CD4-positive, CD25-positive, alpha-beta regulatory T cell (primary cell): ENCODE data around the gene MOB2. TPM values are rescaled to one million over a fixed set of nuclear protein-coding genes. Genes with fewer than 3 reads are reported as not detected.

ENCODE experiments used
- ATAC-seq, 2 donors: fragments of 150-1000 bp; cut with Tn5 transposase; one replicate each; pipeline ENCODE4 v1.10.0; 2021; ENCODE audit warnings: low read depth in 2 of 2, moderate number of reproducible peaks in 2 of 2, moderate library complexity in 1 of 2
- DNase-seq, 3 donors: peaks; one replicate each; pipeline versions ENCODE4 v3.0.0 to v3.0.0-alpha.2; 2012 to 2022; ENCODE audit warnings: mixed read lengths in 1 of 3
- H3K27ac ChIP-seq: one replicate; pipeline ENCODE4 v1.7.0; 2013; ENCODE audit warnings: mild to moderate bottlenecking, low read length; ENCODE audit not compliant: insufficient read depth, poor library complexity, severe bottlenecking
- H3K27me3 ChIP-seq: one replicate; pipeline ENCODE4 v1.7.0; 2013; ENCODE audit warnings: low read length; ENCODE audit not compliant: control insufficient read depth, insufficient read depth
- H3K36me3 ChIP-seq: one replicate; pipeline ENCODE4 v1.7.0; 2013; ENCODE audit warnings: mild to moderate bottlenecking, low read length, moderate library complexity; ENCODE audit not compliant: control insufficient read depth, insufficient read depth
- H3K4me1 ChIP-seq: 2 replicates; pipeline ENCODE4 v1.7.0; 2013; ENCODE audit warnings: mild to moderate bottlenecking, low read length; ENCODE audit not compliant: insufficient read depth, control insufficient read depth, poor library complexity, severe bottlenecking
- H3K4me3 ChIP-seq: one replicate; pipeline ENCODE4 v1.7.0; 2013; ENCODE audit warnings: low read depth, mild to moderate bottlenecking, low read length, moderate library complexity
- H3K9me3 ChIP-seq, 2 experiments: 1 replicate in 1 of 2; 2 replicates in 1 of 2; pipeline ENCODE4 v1.7.0; 2013; ENCODE audit warnings: low read length in 2 of 2, mild to moderate bottlenecking in 1 of 2, moderate library complexity in 1 of 2; ENCODE audit not compliant: control insufficient read depth in 2 of 2
- H3K27ac Mint-ChIP-seq, 3 donors: one replicate each; pipeline ENCODE4 v1.8.0; 2020 to 2022; ENCODE audit warnings: mild to moderate bottlenecking in 3 of 3, mixed read lengths in 3 of 3, moderate library complexity in 2 of 3
- H3K27me3 Mint-ChIP-seq: one replicate; pipeline ENCODE4 v1.8.0; 2022; ENCODE audit warnings: mild to moderate bottlenecking, mixed read lengths
- H3K36me3 Mint-ChIP-seq: one replicate; pipeline ENCODE4 v1.8.0; 2020; ENCODE audit warnings: mixed read lengths
- H3K4me1 Mint-ChIP-seq, 4 donors: one replicate each; pipeline ENCODE4 v1.8.0; 2020 to 2022; ENCODE audit warnings: mixed read lengths in 4 of 4, mild to moderate bottlenecking in 1 of 4
- H3K4me3 Mint-ChIP-seq, 4 donors: one replicate each; pipeline ENCODE4 v1.8.0; 2020 to 2022; ENCODE audit warnings: mild to moderate bottlenecking in 4 of 4, mixed read lengths in 4 of 4, moderate library complexity in 3 of 4
- H3K9me3 Mint-ChIP-seq, 7 donors: one replicate each; pipeline ENCODE4 v1.8.0; 2020 to 2022; ENCODE audit warnings: mixed read lengths in 7 of 7, mild to moderate bottlenecking in 3 of 7, moderate library complexity in 2 of 7
- polyA plus RNA-seq, 4 donors: library from polyadenylated mRNA; unstranded; fragments of 300-500 nt; fragmentation: Illumina TruSeq; gene quantifications; one replicate each; pipeline ENCODE4 v1.2.3, GENCODE V29; 2021
- total RNA-seq: library from RNA; stranded (reverse); gene quantifications from one replicate; pipeline ENCODE4 v1.2.3, GENCODE V29; 2022

The MOB2 gene
- total and polyA plus RNA-seq, 5 donors from 2014 or later = 55.7 to 87.8 (median 69.0) TPM

GRCh38 chr11:1469287-1469910 is 17.2 kb downstream of the MOB2 start:
- Histone ChIP-seq H3K36me3 (peaks cover 23% of the 10 kb centered on the region), H3K27me3 (no peaks in the 10 kb centered on the region), H3K4me3 (no peak overlapping the region), H3K9me3 (no peaks in the 10 kb centered on the region), H3K4me1 (no peaks in the 10 kb centered on the region), H3K27ac (no peak overlapping the region)
- no peak overlapping the region for H3K4me3 Mint-ChIP-seq
- peaks cover 0 to 1% (median 0%) of the 10 kb centered on the region in 7 donors for H3K9me3 Mint-ChIP-seq
- H3K27ac Mint-ChIP-seq = no peak overlapping the region
- DNase-seq = no peak
- H3K4me1 Mint-ChIP-seq = no peaks in the 10 kb centered on the region
- no peak for ATAC-seq
- peaks cover 20% of the 10 kb centered on the region for H3K36me3 Mint-ChIP-seq
- H3K27me3 Mint-ChIP-seq = no peaks in the 10 kb centered on the region

GRCh38 chr11:1468473-1469066 is 18.0 kb downstream of the MOB2 start:
- Histone ChIP-seq H3K27me3 (no peaks in the 10 kb centered on the region), H3K4me1 (no peaks in the 10 kb centered on the region), H3K4me3 (no peak overlapping the region), H3K9me3 (no peaks in the 10 kb centered on the region), H3K36me3 (peaks cover 18% of the 10 kb centered on the region), H3K27ac (no peak overlapping the region)
- Mint-ChIP-seq H3K4me1 (no peaks in the 10 kb centered on the region), H3K27ac (no peak overlapping the region), H3K27me3 (no peaks in the 10 kb centered on the region), H3K4me3 (no peak overlapping the region), H3K36me3 (peaks cover 15% of the 10 kb centered on the region), H3K9me3 (peaks cover 0 to 1% (median 0%) of the 10 kb centered on the region in 7 donors)
- ATAC-seq (no peak), DNase-seq (no peak)

- no peak overlapping the region for H3K27ac ChIP-seq
- H3K4me3 Mint-ChIP-seq = no peak overlapping the region
- ATAC-seq (no peak), DNase-seq (no peak)
- no peaks in the 10 kb centered on the region for H3K27me3 Mint-ChIP-seq
- no peaks in the 10 kb centered on the region for H3K4me1 ChIP-seq
- H3K4me1 Mint-ChIP-seq = no peaks in the 10 kb centered on the region
- H3K27ac Mint-ChIP-seq = no peak overlapping the region
- H3K27me3 ChIP-seq = no peaks in the 10 kb centered on the region
- H3K36me3 ChIP-seq = peaks cover 18% of the 10 kb centered on the region
- peaks cover 15% of the 10 kb centered on the region for H3K36me3 Mint-ChIP-seq
- H3K4me3 ChIP-seq = no peak overlapping the region
- H3K9me3 ChIP-seq = no peaks in the 10 kb centered on the region
- peaks cover 0 to 1% (median 0%) of the 10 kb centered on the region in 7 donors for H3K9me3 Mint-ChIP-seq
Measured at GRCh38 chr11:1468002-1468401, 18.6 kb downstream of the MOB2 start.

- Histone ChIP-seq H3K9me3 (no peaks in the 10 kb centered on the region), H3K27me3 (no peaks in the 10 kb centered on the region), H3K4me3 (no peak overlapping the region), H3K4me1 (no peaks in the 10 kb centered on the region), H3K36me3 (peaks cover 18% of the 10 kb centered on the region), H3K27ac (no peak overlapping the region)
- H3K9me3 Mint-ChIP-seq = peaks cover 0 to 1% (median 0%) of the 10 kb centered on the region in 7 donors
- DNase-seq = no peak
- H3K36me3 Mint-ChIP-seq = peaks cover 15% of the 10 kb centered on the region
- H3K27me3 Mint-ChIP-seq = no peaks in the 10 kb centered on the region
- peak overlapping the region; percentile 59 to 95 (median 77) for H3K27ac Mint-ChIP-seq
- ATAC-seq = no peak
- no peaks in the 10 kb centered on the region for H3K4me1 Mint-ChIP-seq
- H3K4me3 Mint-ChIP-seq = peak overlapping the region in 1 of 4 donors; percentile 20
Measured at GRCh38 chr11:1467270-1467669, 19.3 kb downstream of the MOB2 start.

- no peak for ATAC-seq
- Mint-ChIP-seq H3K27me3 (no peaks in the 10 kb centered on the region), H3K36me3 (peaks cover 15% of the 10 kb centered on the region), H3K27ac (peak overlapping the region in 2 of 3 donors; percentile 77 to 95), H3K9me3 (peaks cover 0 to 1% (median 0%) of the 10 kb centered on the region in 7 donors), H3K4me1 (no peaks in the 10 kb centered on the region), H3K4me3 (no peak overlapping the region)
- Histone ChIP-seq H3K27me3 (no peaks in the 10 kb centered on the region), H3K4me1 (no peaks in the 10 kb centered on the region), H3K4me3 (no peak overlapping the region), H3K36me3 (peaks cover 18% of the 10 kb centered on the region), H3K27ac (no peak overlapping the region), H3K9me3 (no peaks in the 10 kb centered on the region)
- DNase-seq = no peak
Measured at GRCh38 chr11:1466784-1467183, 19.8 kb downstream of the MOB2 start.

GRCh38 chr11:1463056-1463455 is 23.5 kb downstream of the MOB2 start:
- H3K27me3 Mint-ChIP-seq = no peaks in the 10 kb centered on the region
- no peaks in the 10 kb centered on the region for H3K4me1 ChIP-seq
- H3K27me3 ChIP-seq = no peaks in the 10 kb centered on the region
- no peak overlapping the region for H3K4me3 ChIP-seq
- H3K36me3 ChIP-seq = no peaks in the 10 kb centered on the region
- no peak for DNase-seq
- no peak overlapping the region for H3K4me3 Mint-ChIP-seq
- no peaks in the 10 kb centered on the region for H3K9me3 ChIP-seq
- no peak overlapping the region for H3K27ac Mint-ChIP-seq
- H3K36me3 Mint-ChIP-seq = peaks cover 15% of the 10 kb centered on the region
- peaks cover 0 to under 1% (median 0%) of the 10 kb centered on the region in 7 donors for H3K9me3 Mint-ChIP-seq
- no peak for ATAC-seq
- H3K27ac ChIP-seq = no peak overlapping the region
- H3K4me1 Mint-ChIP-seq = no peaks in the 10 kb centered on the region

GRCh38 chr11:1462698-1462975 is 23.9 kb downstream of the MOB2 start:
- Histone ChIP-seq H3K27ac (no peak overlapping the region), H3K27me3 (no peaks in the 10 kb centered on the region), H3K9me3 (no peaks in the 10 kb centered on the region), H3K4me1 (no peaks in the 10 kb centered on the region), H3K36me3 (no peaks in the 10 kb centered on the region), H3K4me3 (no peak overlapping the region)
- Mint-ChIP-seq H3K27me3 (no peaks in the 10 kb centered on the region), H3K27ac (no peak overlapping the region), H3K4me3 (no peak overlapping the region), H3K4me1 (no peaks in the 10 kb centered on the region), H3K9me3 (no peaks in the 10 kb centered on the region), H3K36me3 (peaks cover 15% of the 10 kb centered on the region)
- DNase-seq (no peak), ATAC-seq (no peak)
